ACHN (cell line): ENCODE results near the gene EFCAB13.
A peak's percentile ranks its signal among the peaks of the same experiment; 100 is the strongest.

Experiments
- DNase-seq: peaks from one replicate; pipeline ENCODE4 v3.0.0-alpha.2; 2015
- in situ Hi-C: cut with HindIII; loops from 2 replicates; pipeline ENCODE4 v1.10.0; 2017; ENCODE audit warnings: low sequenced_read_pairs, low pct_ligation_motif_present, low pct_unique_long_range_greater_than_20kb

EFCAB13 gene

GRCh38 chr17:47323382-47324223, at the start of gene EFCAB13:
Gene EFCAB13, plus strand, starts transcription at chr17:47323955. Its CDS starts 4,399 bp downstream, at chr17:47328354.
- DNase-seq: peak; percentile 95
- in situ Hi-C loops: no loop called here

DNA sequence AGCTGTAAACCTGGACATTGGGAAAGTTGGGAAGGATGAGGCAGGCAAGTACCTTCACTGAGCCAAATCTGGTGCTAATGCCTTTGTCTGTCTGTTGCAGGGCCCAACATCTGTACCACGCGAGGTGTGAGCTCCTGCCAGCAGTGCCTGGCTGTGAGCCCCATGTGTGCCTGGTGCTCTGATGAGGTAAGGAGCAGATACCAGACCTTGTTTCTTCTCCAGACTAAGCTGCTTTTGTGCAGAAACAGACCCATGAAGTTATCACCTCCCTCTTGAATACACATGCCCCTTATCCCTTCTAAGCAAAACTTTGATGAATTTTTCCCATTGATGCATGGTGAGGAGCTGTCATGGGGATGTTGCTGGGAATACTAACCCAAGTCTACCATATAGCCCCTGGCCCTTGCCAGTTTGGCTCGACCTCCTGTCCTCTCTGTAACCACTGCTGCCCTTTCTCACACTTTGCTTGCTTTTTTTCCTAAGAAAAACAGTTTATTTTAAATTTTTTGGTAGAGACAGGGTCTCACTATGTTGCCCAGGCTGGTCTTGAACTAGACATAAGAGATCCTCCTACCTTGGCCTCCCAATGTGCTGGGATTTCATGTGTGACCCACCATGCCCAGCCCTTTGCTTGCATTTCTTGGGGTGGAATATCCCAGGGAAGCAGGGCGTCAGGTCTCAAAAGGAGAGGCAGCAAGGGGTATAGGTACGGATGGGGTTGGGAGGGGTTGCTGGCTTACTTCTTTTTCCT, 49.3 kb upstream of the EFCAB13 start:
- DNase-seq: no peak
- in situ Hi-C loops: no loop called here

GRCh38 chr17:47275245-47275984, 48.3 kb upstream of the EFCAB13 start:
- in situ Hi-C loops: no loop called here
- no peak for DNase-seq

DNA sequence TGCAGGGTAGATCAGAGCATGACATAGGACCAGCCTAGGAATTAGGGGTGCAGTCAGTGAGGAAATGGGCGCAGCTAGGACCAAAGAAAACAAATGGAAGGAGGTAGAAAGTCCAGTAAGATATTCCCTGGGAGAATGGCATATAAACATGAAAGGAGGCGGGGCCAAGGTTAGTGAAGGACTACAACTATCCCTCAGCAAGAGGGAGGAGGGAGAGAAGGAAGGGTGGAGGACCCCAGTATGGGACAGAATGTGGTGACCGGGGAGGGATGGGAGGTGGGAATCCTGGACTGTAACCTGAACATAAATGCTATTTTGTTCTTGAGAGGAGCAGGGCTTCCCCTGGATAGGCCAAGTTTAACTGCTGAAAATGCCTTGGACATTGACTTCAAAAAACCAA, 47.3 kb upstream of the EFCAB13 start:
- DNase-seq: no peak
- in situ Hi-C loops: no loop called here

DNA sequence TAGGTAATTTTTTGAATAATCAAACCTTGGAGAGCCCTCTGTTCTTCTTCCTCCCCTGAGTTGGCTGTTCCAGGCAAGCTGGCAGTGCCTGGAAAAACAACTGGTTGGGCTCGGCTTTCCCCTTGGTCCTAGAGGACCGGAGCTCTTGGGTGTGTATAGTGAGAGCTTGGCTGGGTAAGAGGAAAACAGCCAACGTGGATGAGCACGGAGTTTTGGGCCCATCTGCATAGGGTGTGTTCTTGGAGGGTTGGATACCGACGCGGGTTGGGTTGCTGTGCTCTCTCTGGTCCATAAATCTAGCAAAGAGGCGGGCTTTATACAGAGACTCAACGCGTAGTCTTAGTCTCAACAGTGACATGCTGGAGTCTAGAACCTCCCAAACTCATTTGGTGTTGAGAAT, 46.9 kb upstream of the EFCAB13 start:
- no peak for DNase-seq
- in situ Hi-C loops: no loop called here

DNA sequence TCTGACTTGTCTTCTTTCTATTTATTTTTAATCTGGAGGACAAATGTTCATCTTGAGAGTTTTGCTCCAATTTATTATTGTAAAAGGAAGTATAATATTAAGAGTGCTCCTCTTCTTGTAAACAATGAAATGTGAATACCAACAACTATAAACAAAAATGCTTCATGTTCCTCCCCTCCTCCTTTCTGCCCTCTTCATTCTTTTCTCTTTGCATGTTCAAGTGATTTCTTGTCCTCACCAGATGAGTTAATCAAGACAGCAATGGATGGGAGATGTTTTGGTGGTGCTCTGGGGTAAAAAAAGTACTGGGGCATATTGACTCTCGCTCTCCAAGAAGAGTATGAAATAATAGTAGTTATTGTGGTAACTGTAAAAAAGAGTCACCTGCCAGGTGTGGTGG, 45.8 kb upstream of the EFCAB13 start:
- no peak for DNase-seq
- in situ Hi-C loops: no loop called here

- no peak for DNase-seq
- in situ Hi-C loops: no loop called here
Observed at GRCh38 chr17:47278561-47278960, 45.2 kb upstream of the EFCAB13 start.

DNA sequence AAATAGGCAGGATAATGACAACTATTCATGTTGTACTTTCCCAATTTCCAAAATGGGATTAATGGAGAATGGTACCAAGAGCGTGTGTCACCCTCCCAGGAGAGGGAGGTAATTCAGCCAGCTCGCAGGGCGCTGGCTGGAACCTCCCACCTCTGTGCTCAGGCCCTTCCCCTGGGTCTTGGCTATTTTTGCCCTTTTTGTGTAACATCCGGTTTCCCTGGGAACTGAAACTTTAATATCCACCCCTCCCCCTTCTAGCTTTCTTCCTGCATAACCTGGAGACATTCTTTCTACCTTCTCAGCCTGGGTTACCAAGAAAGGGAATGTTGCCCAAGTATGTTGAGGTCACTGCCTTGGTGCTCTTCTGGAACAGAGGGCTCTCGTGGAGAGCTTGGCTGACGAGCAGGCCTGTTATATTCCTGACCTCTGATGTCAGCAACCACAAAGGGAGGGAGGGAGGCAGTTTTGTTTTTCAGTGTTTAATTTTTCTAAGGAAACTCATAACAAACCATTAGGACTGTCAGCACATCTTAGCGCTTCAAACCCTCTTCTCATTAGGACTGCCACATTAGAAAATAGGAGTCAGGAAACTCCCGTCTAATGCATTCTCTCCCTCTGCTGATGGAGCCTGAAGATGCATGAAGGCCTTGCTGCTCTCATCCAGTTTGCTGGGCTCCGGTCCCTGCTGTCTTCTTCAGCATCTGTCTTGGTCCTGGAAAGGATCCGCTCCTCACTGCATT, 44.5 kb upstream of the EFCAB13 start:
- in situ Hi-C loops: no loop called here
- DNase-seq: peak; percentile 100

GRCh38 chr17:47280072-47280811, 43.5 kb upstream of the EFCAB13 start:
- in situ Hi-C loops: no loop called here
- DNase-seq: peak; percentile 96

DNA sequence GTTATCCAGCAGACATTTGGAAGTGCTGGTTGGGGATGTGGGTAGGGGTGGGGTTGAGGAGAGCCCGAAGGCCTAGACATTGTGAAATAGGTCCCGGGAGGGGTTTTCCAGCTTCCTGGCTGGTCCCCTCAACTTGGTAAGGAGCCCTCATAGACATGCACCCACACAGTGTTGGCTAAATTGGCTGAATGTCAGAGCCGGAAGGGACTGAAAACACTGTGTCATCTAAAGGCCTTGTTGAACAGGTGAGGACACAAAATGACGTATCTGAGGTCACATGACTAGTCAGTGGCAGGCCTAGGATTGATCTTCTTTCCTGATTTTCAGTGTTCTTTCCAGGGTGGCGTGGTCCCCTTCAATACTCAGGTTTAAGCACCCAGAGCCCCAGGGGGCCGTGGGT, 42.5 kb upstream of the EFCAB13 start:
- no peak for DNase-seq
- in situ Hi-C loops: no loop called here

DNA sequence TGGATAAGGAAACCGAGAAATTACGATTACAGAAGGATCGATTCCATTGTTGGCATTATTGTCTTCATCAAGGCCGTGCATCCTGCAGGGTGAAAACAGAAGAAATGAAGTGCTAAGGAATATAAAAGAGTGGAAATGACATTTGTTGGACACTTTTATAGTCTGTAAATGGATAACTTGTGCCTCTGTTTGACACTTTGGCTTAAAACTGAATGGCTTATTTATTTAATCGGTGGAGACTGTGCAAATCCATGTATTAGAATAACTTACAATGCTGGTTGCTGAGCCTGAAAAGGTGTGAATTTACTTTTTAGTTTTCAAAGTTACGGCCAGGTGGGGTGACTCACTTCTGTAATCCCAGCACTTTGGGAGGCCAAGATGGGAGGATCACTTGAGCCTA, 38.8 kb upstream of the EFCAB13 start:
- DNase-seq: no peak

GRCh38 chr17:47286198-47286914, 37.4 kb upstream of the EFCAB13 start:
- DNase-seq: no peak
- in situ Hi-C loops: no loop called here

More for the DNA sequence above, 38.8 kb upstream of the EFCAB13 start:
- in situ Hi-C loops: no loop called here

GRCh38 chr17:47287068-47287467, 36.7 kb upstream of the EFCAB13 start:
- DNase-seq: no peak
- in situ Hi-C loops: no loop called here

DNA sequence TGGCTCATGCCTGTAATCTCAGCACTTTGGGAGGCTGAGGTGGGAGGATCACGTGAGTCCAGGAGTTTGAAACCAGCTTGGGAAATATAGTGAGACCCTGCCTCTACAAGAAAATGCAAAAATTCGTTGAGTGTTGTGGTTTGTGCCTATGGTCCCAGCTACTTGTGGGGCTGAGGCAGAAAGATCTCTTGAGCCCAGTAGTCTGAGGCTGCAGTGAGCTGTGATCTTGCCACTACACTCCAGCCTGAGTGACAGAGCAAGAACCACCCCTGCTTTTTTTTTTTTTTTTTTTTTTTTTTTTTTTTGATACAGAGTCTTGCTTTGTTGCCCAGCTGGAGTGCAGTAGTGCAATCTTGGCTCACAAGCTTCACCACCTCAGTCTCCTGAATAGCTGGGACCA, 36.1 kb upstream of the EFCAB13 start:
- DNase-seq: no peak
- in situ Hi-C loops: no loop called here

GRCh38 chr17:47288531-47289116, 35.1 kb upstream of the EFCAB13 start:
- in situ Hi-C loops: no loop called here

DNA sequence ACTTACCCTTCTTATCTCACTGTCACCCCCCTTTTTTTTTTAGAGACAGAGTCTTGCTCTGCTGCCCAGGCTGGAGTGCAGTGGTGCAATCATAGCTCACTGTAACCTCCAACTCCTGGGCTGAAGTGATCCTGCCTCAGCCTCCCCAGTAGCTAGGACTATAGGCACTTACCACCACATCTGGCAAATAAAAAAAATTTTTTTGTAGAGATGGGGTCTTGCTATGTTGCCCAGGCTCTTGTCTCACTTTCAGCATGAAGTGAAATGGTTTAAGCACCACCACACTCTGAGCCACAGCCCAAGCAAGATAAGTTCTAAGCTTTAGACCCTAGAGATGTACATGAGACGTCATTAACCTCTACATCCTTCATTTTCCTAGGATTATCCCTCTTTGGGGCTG, 34.5 kb upstream of the EFCAB13 start:
- in situ Hi-C loops: no loop called here
- no peak for DNase-seq

More at GRCh38 chr17:47288531-47289116, 35.1 kb upstream of the EFCAB13 start:
- no peak for DNase-seq

DNA sequence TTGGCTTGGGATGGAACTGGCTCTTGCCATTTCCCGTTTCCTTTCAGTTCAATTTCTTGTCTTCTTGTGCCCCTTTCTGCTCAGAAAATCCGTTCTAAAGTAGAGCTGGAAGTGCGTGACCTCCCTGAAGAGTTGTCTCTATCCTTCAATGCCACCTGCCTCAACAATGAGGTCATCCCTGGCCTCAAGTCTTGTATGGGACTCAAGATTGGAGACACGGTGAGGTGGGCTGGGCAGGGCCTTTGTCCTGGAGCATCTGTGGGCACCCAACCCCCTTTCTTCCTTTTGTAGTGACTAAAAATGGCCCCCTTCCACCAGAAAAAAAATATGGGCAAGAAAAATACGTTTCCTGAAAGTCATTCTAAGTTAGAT, 32.9 kb upstream of the EFCAB13 start:
- no peak for DNase-seq
- in situ Hi-C loops: no loop called here
